Natural killer cell (primary cell): ENCODE results near the gene ZNF775. TPM values are rescaled to one million over a fixed set of nuclear protein-coding genes. Genes with fewer than 3 reads are reported as not detected.

Source experiments
- ATAC-seq, 3 donors: fragments of 150-1000 bp in 2 of 3; fragments of 200-7000 bp in 1 of 3; cut with Tn5 transposase; 1 replicate in 1 of 3; 2 replicates in 2 of 3; pipeline ENCODE4 v1.10.0; 2021; ENCODE audit warnings: mild to moderate bottlenecking in 2 of 3, moderate library complexity in 2 of 3
- DNase-seq, 2 donors: peaks; one replicate each; pipeline versions ENCODE4 v3.0.0 to v3.0.0-alpha.2; 2013 to 2021; ENCODE audit warnings: mixed read lengths in 1 of 2
- H3K27ac ChIP-seq: one replicate; pipeline ENCODE4 v1.5.1; 2013; ENCODE audit warnings: mild to moderate bottlenecking, low read length
- H3K27me3 ChIP-seq: one replicate; pipeline ENCODE4 v1.6.1; 2013; ENCODE audit warnings: low read length; ENCODE audit not compliant: control insufficient read depth, insufficient read depth
- H3K36me3 ChIP-seq: one replicate; pipeline ENCODE4 v1.6.1; 2013; ENCODE audit warnings: low read length; ENCODE audit not compliant: control insufficient read depth, insufficient read depth
- H3K4me1 ChIP-seq: one replicate; pipeline ENCODE4 v1.6.1; 2013; ENCODE audit warnings: low read length; ENCODE audit not compliant: control insufficient read depth, insufficient read depth
- H3K4me3 ChIP-seq: one replicate; pipeline ENCODE4 v1.5.1; 2013; ENCODE audit warnings: low read length
- H3K9me3 ChIP-seq: one replicate; pipeline ENCODE4 v1.6.1; 2013; ENCODE audit warnings: low read length; ENCODE audit not compliant: control insufficient read depth, insufficient read depth
- H3K27ac Mint-ChIP-seq, 2 donors: one replicate each; pipeline ENCODE4 v1.8.0; 2022; ENCODE audit warnings: mild to moderate bottlenecking in 2 of 2, mixed read lengths in 2 of 2, moderate library complexity in 1 of 2
- H3K27me3 Mint-ChIP-seq, 2 donors: one replicate each; pipeline ENCODE4 v1.8.0; 2022; ENCODE audit warnings: low read depth in 2 of 2, mixed read lengths in 2 of 2
- H3K36me3 Mint-ChIP-seq: one replicate; pipeline ENCODE4 v1.8.0; 2022; ENCODE audit warnings: mixed read lengths
- H3K4me1 Mint-ChIP-seq, 2 donors: one replicate each; pipeline ENCODE4 v1.8.0; 2022; ENCODE audit warnings: mixed read lengths in 2 of 2
- H3K4me3 Mint-ChIP-seq: one replicate; pipeline ENCODE4 v1.8.0; 2022; ENCODE audit warnings: mild to moderate bottlenecking, moderate library complexity, mixed read lengths
- H3K9me3 Mint-ChIP-seq, 2 donors: one replicate each; pipeline ENCODE4 v1.8.0; 2022; ENCODE audit warnings: mixed read lengths in 2 of 2
- WGBS: methylation state at CpG from one replicate; pipeline ENCODE4 v1.1.7; 2013; ENCODE audit warnings: missing lambda C conversion rate; ENCODE audit not compliant: insufficient coverage; 5-methylcytosine and 5-hydroxymethylcytosine counted together
- intact Hi-C: fragments of 100-400 bp; cut with micrococcal nuclease; formaldehyde crosslinking; loops from one replicate; pipeline ENCODE4 v1.14.2; 2022
- total RNA-seq, 4 donors: library from RNA; stranded (reverse); fragments of 120-200 nt in 1 of 4; gene quantifications; one replicate each; pipeline versions ENCODE4 v1.2.3 to v1.2.4, GENCODE V29; 2013 to 2022
- TF ChIP-seq, protein P1 (sequence below): fragments of 200-600 bp; IDR thresholded peaks from one replicate; pipeline ENCODE4 v1.8.0; 2022; ENCODE audit warnings: antibody characterized with exemption

ZNF775 gene
- total RNA-seq, 3 donors from 2014 or later (not counting 1 experiment from before 2014, with no cell fraction given), result 1.3 to 2.7 (median 1.6) TPM

DNA sequence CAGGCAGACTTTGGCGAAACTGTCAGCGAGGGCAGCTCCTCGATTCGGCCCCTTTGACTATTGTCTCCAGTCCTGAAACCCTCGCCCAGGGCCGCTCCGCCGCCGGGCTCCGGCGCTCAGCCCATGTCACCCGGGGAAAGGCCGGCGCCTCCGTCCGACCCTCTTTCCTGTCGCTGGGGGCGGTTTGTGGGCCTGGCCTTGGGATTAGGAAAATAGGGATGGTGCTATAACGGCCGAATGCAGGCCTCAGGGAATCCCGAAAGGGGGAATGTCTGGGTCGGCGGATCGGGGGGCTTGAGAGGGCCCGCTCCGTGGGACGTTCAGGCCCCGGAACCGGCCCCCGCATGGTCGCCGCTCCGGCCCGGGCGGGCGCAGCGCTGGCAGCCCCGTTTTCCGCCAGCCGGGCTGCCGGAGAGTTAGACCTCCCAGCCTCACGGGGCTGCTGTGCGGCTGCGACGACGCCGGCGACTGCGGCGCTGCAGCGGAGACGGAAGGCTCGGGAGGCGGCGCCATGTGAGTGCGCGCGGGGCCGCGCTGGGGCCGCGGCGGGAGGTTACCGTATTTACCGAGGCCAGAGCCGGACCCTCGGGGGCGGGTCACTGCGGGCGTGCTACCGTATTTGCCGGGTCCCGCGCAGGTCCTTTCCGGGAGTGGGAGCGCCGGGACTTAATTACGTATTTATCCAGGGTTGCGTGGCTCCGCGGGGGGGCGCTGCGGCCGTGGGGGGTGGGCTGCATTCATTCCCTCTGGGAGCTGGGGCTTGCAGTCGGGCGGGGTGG lies 25.9 kb downstream of the ZNF775 start:
- peak; percentile 84 to 90 (median 88) for ATAC-seq
- Mint-ChIP-seq H3K4me1 (peaks cover 34 to 37% of the 10 kb centered on the region in 2 donors), H3K4me3 (peak overlapping the region; percentile 94), H3K27me3 (no peaks in the 10 kb centered on the region), H3K9me3 (no peaks in the 10 kb centered on the region), H3K36me3 (no peaks in the 10 kb centered on the region), H3K27ac (peak overlapping the region; percentile 90 to 91)
- WGBS, result under 1% methylated on average over 86 of the region's 86 CpGs
- H3K4me1 ChIP-seq, result peaks cover 43% of the 10 kb centered on the region
- H3K27ac ChIP-seq, result peak overlapping the region; percentile 99
- DNase-seq, result peak; percentile 74 to 90
- peak overlapping the region; percentile 87 for H3K4me3 ChIP-seq
- no peaks in the 10 kb centered on the region for H3K9me3 ChIP-seq
- intact Hi-C loops, result loop anchor here (2.0 kb wide), 2 partner anchors 26 to 36 kb away; partner anchors contain the start of genes REPIN1 and ZNF775
- TF ChIP-seq, protein P1, sequence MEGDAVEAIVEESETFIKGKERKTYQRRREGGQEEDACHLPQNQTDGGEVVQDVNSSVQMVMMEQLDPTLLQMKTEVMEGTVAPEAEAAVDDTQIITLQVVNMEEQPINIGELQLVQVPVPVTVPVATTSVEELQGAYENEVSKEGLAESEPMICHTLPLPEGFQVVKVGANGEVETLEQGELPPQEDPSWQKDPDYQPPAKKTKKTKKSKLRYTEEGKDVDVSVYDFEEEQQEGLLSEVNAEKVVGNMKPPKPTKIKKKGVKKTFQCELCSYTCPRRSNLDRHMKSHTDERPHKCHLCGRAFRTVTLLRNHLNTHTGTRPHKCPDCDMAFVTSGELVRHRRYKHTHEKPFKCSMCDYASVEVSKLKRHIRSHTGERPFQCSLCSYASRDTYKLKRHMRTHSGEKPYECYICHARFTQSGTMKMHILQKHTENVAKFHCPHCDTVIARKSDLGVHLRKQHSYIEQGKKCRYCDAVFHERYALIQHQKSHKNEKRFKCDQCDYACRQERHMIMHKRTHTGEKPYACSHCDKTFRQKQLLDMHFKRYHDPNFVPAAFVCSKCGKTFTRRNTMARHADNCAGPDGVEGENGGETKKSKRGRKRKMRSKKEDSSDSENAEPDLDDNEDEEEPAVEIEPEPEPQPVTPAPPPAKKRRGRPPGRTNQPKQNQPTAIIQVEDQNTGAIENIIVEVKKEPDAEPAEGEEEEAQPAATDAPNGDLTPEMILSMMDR, result peak; percentile 23
- no peaks in the 10 kb centered on the region for H3K27me3 ChIP-seq
- H3K36me3 ChIP-seq, result peaks cover 4% of the 10 kb centered on the region

DNA sequence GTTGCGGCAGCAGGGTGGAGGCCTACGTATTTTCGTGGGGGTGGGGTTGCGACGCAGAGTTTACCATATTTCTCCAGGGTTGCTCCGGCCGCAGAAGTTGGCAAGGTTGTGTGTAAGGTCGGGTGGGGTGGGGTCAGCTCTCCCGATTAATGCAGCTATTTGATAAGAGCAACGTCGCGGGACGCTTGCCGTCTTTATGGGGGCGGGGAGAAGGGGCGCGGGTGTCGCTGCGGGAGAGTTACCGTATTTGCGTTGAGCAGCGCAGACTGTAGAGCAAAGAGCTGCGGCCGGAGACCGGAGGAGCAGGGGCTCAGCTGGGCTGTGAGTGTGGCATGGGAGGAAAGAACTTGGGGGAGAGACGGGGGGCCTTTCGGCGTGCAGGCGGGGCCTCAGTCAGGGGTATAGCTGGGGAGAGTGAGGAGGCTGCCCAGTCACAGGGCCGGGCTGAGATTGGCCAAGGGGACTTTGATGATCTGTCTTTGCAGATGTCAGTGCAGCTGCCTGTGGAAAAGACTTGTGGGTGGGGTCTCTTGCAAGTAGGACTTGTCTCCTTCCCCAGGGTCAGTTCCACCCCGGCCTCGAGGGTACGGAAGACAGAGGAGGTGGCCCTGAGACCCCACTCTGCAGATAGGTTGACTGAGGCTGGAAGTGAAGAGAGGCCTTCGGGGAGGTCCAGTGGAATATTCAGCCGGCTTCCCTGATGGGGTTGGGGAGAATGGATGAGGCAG lies 26.6 kb downstream of the ZNF775 start:
- peaks cover 8% of the 10 kb centered on the region for H3K36me3 ChIP-seq
- no peaks in the 10 kb centered on the region for H3K27me3 Mint-ChIP-seq
- intact Hi-C loops, result loop anchor here (2.0 kb wide), 2 partner anchors 27 to 37 kb away; partner anchors contain the start of genes REPIN1 and ZNF775
- TF ChIP-seq, protein P1, result no peak
- H3K4me1 Mint-ChIP-seq, result peaks cover 34 to 37% of the 10 kb centered on the region in 2 donors
- peak overlapping the region; percentile 87 for H3K4me3 ChIP-seq
- WGBS, result 10% methylated on average over 35 of the region's 35 CpGs
- H3K4me1 ChIP-seq, result peaks cover 43% of the 10 kb centered on the region
- peak overlapping the region; percentile 94 for H3K4me3 Mint-ChIP-seq
- H3K27ac Mint-ChIP-seq, result peak overlapping the region; percentile 90 to 91
- no peaks in the 10 kb centered on the region for H3K9me3 Mint-ChIP-seq
- no peaks in the 10 kb centered on the region for H3K27me3 ChIP-seq
- peak overlapping the region; percentile 89 for H3K27ac ChIP-seq
- H3K36me3 Mint-ChIP-seq, result no peaks in the 10 kb centered on the region
- ATAC-seq, result peak; percentile 21 to 33 (median 29)
- peak in 1 of 2 donors; percentile 41 for DNase-seq
- no peaks in the 10 kb centered on the region for H3K9me3 ChIP-seq

DNA sequence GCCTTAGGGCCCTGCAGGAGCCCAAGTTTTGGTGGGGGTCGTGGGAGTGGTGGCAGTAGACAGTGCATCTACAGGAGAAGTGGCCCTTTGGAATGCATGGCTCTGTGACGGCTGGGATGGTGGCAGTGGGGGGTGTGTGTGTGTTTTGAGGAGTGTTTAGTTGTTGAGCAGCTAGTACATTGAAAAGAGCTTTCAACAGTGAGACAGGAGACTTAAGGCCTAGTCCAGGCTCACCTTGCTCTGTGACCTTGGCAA lies 27.1 kb downstream of the ZNF775 start:
- Histone ChIP-seq H3K27ac (peak overlapping the region; percentile 89), H3K36me3 (peaks cover 12% of the 10 kb centered on the region), H3K4me1 (peaks cover 43% of the 10 kb centered on the region), H3K9me3 (no peaks in the 10 kb centered on the region), H3K4me3 (peak overlapping the region; percentile 87), H3K27me3 (no peaks in the 10 kb centered on the region)
- WGBS, result 39% methylated on average over 2 of the region's 2 CpGs
- ATAC-seq (no peak), DNase-seq (peak in 1 of 2 donors; percentile 52)
- Mint-ChIP-seq H3K4me1 (peaks cover 34 to 37% of the 10 kb centered on the region in 2 donors), H3K27me3 (no peaks in the 10 kb centered on the region), H3K4me3 (peak overlapping the region; percentile 94), H3K36me3 (no peaks in the 10 kb centered on the region), H3K27ac (peak overlapping the region; percentile 90 to 91), H3K9me3 (no peaks in the 10 kb centered on the region)
- TF ChIP-seq, protein P1, result no peak
- intact Hi-C loops, result no loop called here
